ENCODE results near the gene APOL6. TPM values are rescaled to one million over a fixed set of nuclear protein-coding genes. Genes with fewer than 3 reads are reported as not detected.

Gene APOL6
- total and polyA plus RNA-seq, 9 of the 15 experiments (the other 6 are each of a cell fraction or from before 2014, with no cell fraction given), result 0.29 to 1.2 (median 0.70) TPM

- no peaks in the 10 kb centered on the region for H3K9me1 ChIP-seq (ENCODE audit: control insufficient read depth, insufficient read depth, low read length)
- ChIA-PET POLR2A (interaction anchor here (0.5 kb wide), 1 partner anchor 91 kb away, joined by 3 read pairs; the partner anchor contains the start of gene MB), CTCF (ENCODE audit: low intra/inter-chr PET ratio) (no interaction called here)
- H4K20me1 ChIP-seq (replicated peaks; ENCODE audit: control insufficient read depth, insufficient read depth, low read length), result no peaks in the 10 kb centered on the region
- in situ Hi-C loops (cut with MboI) (no loop called here), intact Hi-C loops (cut with micrococcal nuclease) (no loop called here)
- 23% methylated on average over 6 of the region's 7 CpGs for WGBS (ENCODE audit: insufficient coverage, low coverage, missing lambda C conversion rate)
- no peaks in the 10 kb centered on the region; the same call in 1 of the 2 replicates for H3K9me3 ChIP-seq (replicated peaks; ENCODE audit: control insufficient read depth, insufficient read depth, low read depth, low read length)
- DNase-seq (ENCODE audit: extremely low read depth in 1 of 4, low spot score in 3 of 4) (no peak), ATAC-seq (no peak), FAIRE-seq (no peak)
- no peaks in the 10 kb centered on the region for H3K79me2 ChIP-seq (ENCODE audit: control insufficient read depth, insufficient read depth, low read length)
- H3K4me2 ChIP-seq (ENCODE audit: insufficient read depth, low read length), result no peak overlapping the region
- no peak overlapping the region for H3K9ac ChIP-seq (ENCODE audit: insufficient read depth in 1 of 2, low read depth in 2 of 2, low read length in 2 of 2)
- H3K27me3 ChIP-seq (ENCODE audit: control insufficient read depth in 2 of 2, insufficient read depth in 2 of 2, low read length in 2 of 2), result peaks cover 0 to 5% of the 10 kb centered on the region in 2 experiments; a peak in 1 of 5 replicates
- H3K4me1 ChIP-seq (replicated peaks in 1 of 2; ENCODE audit: control insufficient read depth in 2 of 2, insufficient read depth in 2 of 2, low read length in 2 of 2), result no peaks in the 10 kb centered on the region; a peak in 2 of 5 replicates
- H3K27ac ChIP-seq (ENCODE audit: extremely low read depth, low read depth, low read length), result no peak overlapping the region
- TF ChIP-seq TEAD2 (tag; IDR thresholded peaks at IDR 0.05) (no peak), ARNT (IDR thresholded peaks at IDR 0.05) (no peak), GTF2A2 (tag; IDR thresholded peaks at IDR 0.05) (no peak), ZNF740 (CRISPR knock-in tag; IDR thresholded peaks at IDR 0.05) (no peak), ZNF740 (tag; IDR thresholded peaks at IDR 0.05) (no peak), TCF3 (CRISPR knock-in tag; IDR thresholded peaks at IDR 0.05) (no peak), SMARCA5 (IDR thresholded peaks at IDR 0.05) (no peak), CBX1 (IDR thresholded peaks at IDR 0.05; ENCODE audit: low read depth) (no peak)
- TF ChIP-seq, protein P1, sequence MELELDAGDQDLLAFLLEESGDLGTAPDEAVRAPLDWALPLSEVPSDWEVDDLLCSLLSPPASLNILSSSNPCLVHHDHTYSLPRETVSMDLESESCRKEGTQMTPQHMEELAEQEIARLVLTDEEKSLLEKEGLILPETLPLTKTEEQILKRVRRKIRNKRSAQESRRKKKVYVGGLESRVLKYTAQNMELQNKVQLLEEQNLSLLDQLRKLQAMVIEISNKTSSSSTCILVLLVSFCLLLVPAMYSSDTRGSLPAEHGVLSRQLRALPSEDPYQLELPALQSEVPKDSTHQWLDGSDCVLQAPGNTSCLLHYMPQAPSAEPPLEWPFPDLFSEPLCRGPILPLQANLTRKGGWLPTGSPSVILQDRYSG (tag; conservative IDR thresholded peaks at IDR 0.05; ENCODE audit: low read depth), result no peak
- no peak overlapping the region for H2AFZ ChIP-seq (ENCODE audit: low read depth, low read length)
- no peak overlapping the region for H3K4me3 ChIP-seq
- no peaks in the 10 kb centered on the region for H3K36me3 ChIP-seq (ENCODE audit: control insufficient read depth, insufficient read depth, low read length)
- BruUV-seq (replicated peaks), result no TSS peak
Observed at GRCh38 chr22:35708453-35708852, 60.2 kb downstream of the APOL6 start.
